Glomerular visceral epithelial cell (primary cell): Measurements from ENCODE around the gene FAP.
A peak's percentile ranks its signal among the peaks of the same experiment; 100 is the strongest.

Source experiments
- DNase-seq: peaks from one replicate; pipeline ENCODE4 v3.0.0-alpha.2; 2016; ENCODE audit errors: extremely low spot score

The FAP gene

GRCh38 chr2:162185541-162186232, 57.6 kb downstream of the FAP start:
- DNase-seq: no peak

- no peak for DNase-seq
Measured at GRCh38 chr2:162184821-162185450, 58.3 kb downstream of the FAP start.

GRCh38 chr2:162184359-162184758, 58.9 kb downstream of the FAP start:
- no peak for DNase-seq

- DNase-seq: no peak
Measured at GRCh38 chr2:162182395-162182794, 60.9 kb downstream of the FAP start.

GRCh38 chr2:162177301-162177700, 65.9 kb downstream of the FAP start:
- no peak for DNase-seq

GRCh38 chr2:162175714-162176113, 67.5 kb downstream of the FAP start:
- DNase-seq: no peak

- DNase-seq: no peak
Measured at GRCh38 chr2:162174746-162175145, 68.5 kb downstream of the FAP start.

GRCh38 chr2:162172802-162173370, 70.4 kb downstream of the FAP start:
- no peak for DNase-seq

GRCh38 chr2:162166745-162167144, 76.5 kb downstream of the FAP start:
- no peak for DNase-seq

GRCh38 chr2:162166174-162166573, 77.1 kb downstream of the FAP start:
- no peak for DNase-seq

GRCh38 chr2:162164802-162165201, 78.4 kb downstream of the FAP start:
- no peak for DNase-seq

- DNase-seq: no peak
Measured at GRCh38 chr2:162159446-162159845, 83.8 kb downstream of the FAP start.

- no peak for DNase-seq
Measured at GRCh38 chr2:162156149-162156548, 87.1 kb downstream of the FAP start.

GRCh38 chr2:162155093-162155492, 88.2 kb downstream of the FAP start:
- DNase-seq: no peak

- peak; percentile 71 for DNase-seq
Measured at GRCh38 chr2:162153608-162154224, 89.5 kb downstream of the FAP start.

- DNase-seq: no peak
Measured at GRCh38 chr2:162152147-162152546, 91.1 kb downstream of the FAP start, which contains the start of gene GCG. TSS of gene GCG (minus strand) at chr2:162152247. CDS start at chr2:162149178, 3,069 bp downstream.

- DNase-seq: no peak
Measured at GRCh38 chr2:162149940-162150339, 93.3 kb downstream of the FAP start.

- DNase-seq: no peak
Measured at GRCh38 chr2:162149466-162149865, 93.8 kb downstream of the FAP start.

GRCh38 chr2:162148956-162149355, 94.3 kb downstream of the FAP start:
- no peak for DNase-seq

- DNase-seq: no peak
Measured at GRCh38 chr2:162143969-162144368, 99.3 kb downstream of the FAP start.

GRCh38 chr2:162138310-162138709, 104.9 kb downstream of the FAP start:
- no peak for DNase-seq

- DNase-seq: peak; percentile 24
Measured at GRCh38 chr2:162127422-162127821, 115.8 kb downstream of the FAP start.

- DNase-seq: no peak
Measured at GRCh38 chr2:162126527-162126926, 116.7 kb downstream of the FAP start.
